CD4-positive, alpha-beta memory T cell (primary cell): ENCODE measurements around the gene ZFAND3. TPM values are rescaled to one million over a fixed set of nuclear protein-coding genes. Genes with fewer than 3 reads are reported as not detected.
A peak's percentile ranks its signal among the peaks of the same experiment; 100 is the strongest.
"Not testable (repeated sequence)": the region's sequence is repeated elsewhere in the genome, so short reads cannot be mapped to it uniquely, and the experiment has no call there.

Source experiments
- CTCF ChIA-PET: fragments of 350-600 bp; sonication (Branson Sonifier 250); formaldehyde crosslinking; loops from one replicate; lab custom pipeline; 2021; ENCODE audit warnings: inconsistent platforms; ENCODE audit not compliant: partially characterized antibody; lab: Charles Lee
- POLR2A ChIA-PET: fragments of 350-600 bp; sonication (Branson Sonifier 250); formaldehyde crosslinking; loops from one replicate; lab custom pipeline; 2021; ENCODE audit not compliant: partially characterized antibody; lab: Charles Lee
- DNase-seq, 5 donors: peaks; one replicate each; pipeline versions ENCODE4 v3.0.0 to v3.0.0-alpha.2; 2020 to 2022; ENCODE audit warnings: mixed read lengths in 1 of 5
- H3K27ac ChIP-seq: one replicate; pipeline ENCODE4 v1.7.0; 2013; ENCODE audit warnings: low read depth, low read length
- H3K27me3 ChIP-seq: 2 replicates; pipeline ENCODE4 v1.7.0; 2013; ENCODE audit warnings: mild to moderate bottlenecking, low read length, moderate library complexity; ENCODE audit not compliant: insufficient read depth
- H3K36me3 ChIP-seq: 2 replicates; pipeline ENCODE4 v1.7.0; 2013; ENCODE audit warnings: mild to moderate bottlenecking, low read length, moderate library complexity; ENCODE audit not compliant: insufficient read depth
- H3K4me1 ChIP-seq: 2 replicates; pipeline ENCODE4 v1.7.0; 2013; ENCODE audit warnings: mild to moderate bottlenecking, low read length, moderate library complexity; ENCODE audit not compliant: insufficient read depth
- H3K4me3 ChIP-seq, 2 donors: one replicate each; pipeline ENCODE4 v1.7.0; 2013; ENCODE audit warnings: low read length in 2 of 2, mild to moderate bottlenecking in 1 of 2
- H3K9me3 ChIP-seq, 2 donors: one replicate each; pipeline ENCODE4 v1.7.0; 2013; ENCODE audit warnings: low read length in 2 of 2, control low read depth in 1 of 2; ENCODE audit not compliant: control insufficient read depth in 1 of 2
- H3K27ac Mint-ChIP-seq, 7 donors: one replicate each; pipeline ENCODE4 v1.8.0; 2020 to 2021; ENCODE audit warnings: mixed read lengths in 7 of 7, mild to moderate bottlenecking in 6 of 7, inconsistent platforms in 3 of 7, moderate library complexity in 3 of 7
- H3K27me3 Mint-ChIP-seq, 2 donors: one replicate each; pipeline ENCODE4 v1.8.0; 2020 to 2021; ENCODE audit warnings: mixed read lengths in 2 of 2
- H3K36me3 Mint-ChIP-seq, 2 donors: one replicate each; pipeline ENCODE4 v1.8.0; 2020 to 2021; ENCODE audit warnings: mixed read lengths in 2 of 2, inconsistent platforms in 1 of 2, mild to moderate bottlenecking in 1 of 2
- H3K4me1 Mint-ChIP-seq, 4 donors: one replicate each; pipeline ENCODE4 v1.8.0; 2020 to 2021; ENCODE audit warnings: mixed read lengths in 4 of 4, mild to moderate bottlenecking in 1 of 4
- H3K4me3 Mint-ChIP-seq, 8 donors: one replicate each; pipeline ENCODE4 v1.8.0; 2020 to 2021; ENCODE audit warnings: mixed read lengths in 8 of 8, mild to moderate bottlenecking in 7 of 8, moderate library complexity in 6 of 8, inconsistent platforms in 3 of 8
- H3K9me3 Mint-ChIP-seq, 8 donors: one replicate each; pipeline ENCODE4 v1.8.0; 2020 to 2021; ENCODE audit warnings: mixed read lengths in 8 of 8, mild to moderate bottlenecking in 5 of 8, inconsistent platforms in 3 of 8, moderate library complexity in 1 of 8
- intact Hi-C: fragments of 100-400 bp; cut with micrococcal nuclease; formaldehyde crosslinking; loops from one replicate; pipeline ENCODE4 v1.15.1; 2023
- polyA plus RNA-seq, 2 donors: library from polyadenylated mRNA; unstranded; fragments of 300-500 nt; fragmentation: Illumina TruSeq; gene quantifications; one replicate each; pipeline ENCODE4 v1.2.3, GENCODE V29; 2021
- total RNA-seq, 2 experiments: library from RNA; stranded (reverse); gene quantifications; one replicate each; pipeline ENCODE4 v1.2.3, GENCODE V29; 2021

ZFAND3 gene
- total and polyA plus RNA-seq, 4 experiments from 2014 or later, result 2.1 to 33.0 (median 20.1) TPM

GRCh38 chr6:38124224-38124926 is 304.8 kb downstream of the ZFAND3 start:
- H3K9me3 Mint-ChIP-seq, H3K27me3 Mint-ChIP-seq, H3K9me3 ChIP-seq, H3K4me3 Mint-ChIP-seq, H3K36me3 ChIP-seq, H3K27ac ChIP-seq, H3K27me3 ChIP-seq, POLR2A ChIA-PET, H3K4me3 ChIP-seq, H3K27ac Mint-ChIP-seq, CTCF ChIA-PET, DNase-seq, intact Hi-C loops, H3K4me1 ChIP-seq: not testable (repeated sequence)
- H3K36me3 Mint-ChIP-seq, result peaks cover 49 to 61% of the 10 kb centered on the region in 2 donors
- peaks cover 22 to 30% (median 24%) of the 10 kb centered on the region in 4 donors for H3K4me1 Mint-ChIP-seq

GRCh38 chr6:38127284-38127683 is 307.8 kb downstream of the ZFAND3 start:
- H3K27ac Mint-ChIP-seq, result no peak overlapping the region
- Histone ChIP-seq H3K4me3 (no peak overlapping the region), H3K36me3 (peaks cover 5% of the 10 kb centered on the region), H3K9me3 (no peaks in the 10 kb centered on the region), H3K27ac (no peak overlapping the region), H3K27me3 (no peaks in the 10 kb centered on the region), H3K4me1 (no peaks in the 10 kb centered on the region)
- ChIA-PET POLR2A (no interaction called here), CTCF (no interaction called here)
- H3K4me1 Mint-ChIP-seq, result peaks cover 34 to 57% (median 42%) of the 10 kb centered on the region in 4 donors
- peaks cover 34 to 48% of the 10 kb centered on the region in 2 donors for H3K36me3 Mint-ChIP-seq
- H3K27me3 Mint-ChIP-seq, result no peaks in the 10 kb centered on the region
- peaks cover 0 to 2% (median 0%) of the 10 kb centered on the region in 8 donors for H3K9me3 Mint-ChIP-seq
- intact Hi-C loops, result no loop called here
- DNase-seq, result no peak
- H3K4me3 Mint-ChIP-seq, result no peak overlapping the region

GRCh38 chr6:38131527-38131965 is 312.0 kb downstream of the ZFAND3 start:
- Histone ChIP-seq H3K36me3 (no peaks in the 10 kb centered on the region), H3K4me3 (no peak overlapping the region), H3K9me3 (no peaks in the 10 kb centered on the region), H3K4me1 (no peaks in the 10 kb centered on the region), H3K27ac (no peak overlapping the region), H3K27me3 (no peaks in the 10 kb centered on the region)
- H3K4me1 Mint-ChIP-seq, result peaks cover 31 to 57% (median 47%) of the 10 kb centered on the region in 4 donors
- DNase-seq, result no peak
- H3K27ac Mint-ChIP-seq, result no peak overlapping the region
- CTCF ChIA-PET, result interaction anchor here (0.7 to 1.1 kb wide), 2 partner anchors 9 to 33 kb away, joined by 3 read pairs; no protein-coding TSS in a partner anchor
- H3K36me3 Mint-ChIP-seq, result peaks cover 16 to 26% of the 10 kb centered on the region in 2 donors
- intact Hi-C loops, result no loop called here
- peaks cover 0 to 2% (median 0%) of the 10 kb centered on the region in 8 donors for H3K9me3 Mint-ChIP-seq
- POLR2A ChIA-PET, result no interaction called here
- no peak overlapping the region for H3K4me3 Mint-ChIP-seq
- H3K27me3 Mint-ChIP-seq, result no peaks in the 10 kb centered on the region

GRCh38 chr6:38133932-38134703 is 314.6 kb downstream of the ZFAND3 start:
- H3K4me1 ChIP-seq, result no peaks in the 10 kb centered on the region
- H3K9me3 Mint-ChIP-seq, result peaks cover 0 to 2% (median 0%) of the 10 kb centered on the region in 8 donors
- CTCF ChIA-PET, result no interaction called here
- peaks cover 16 to 22% of the 10 kb centered on the region in 2 donors for H3K36me3 Mint-ChIP-seq
- H3K4me3 Mint-ChIP-seq, result no peak overlapping the region
- POLR2A ChIA-PET, result interaction anchor here (0.6 kb wide), 1 partner anchor 21 kb away, joined by 3 read pairs; no protein-coding TSS in a partner anchor
- no peak for DNase-seq
- H3K9me3 ChIP-seq, result no peaks in the 10 kb centered on the region
- peak overlapping the region in 1 of 7 donors; percentile 59 for H3K27ac Mint-ChIP-seq
- H3K36me3 ChIP-seq, result no peaks in the 10 kb centered on the region
- H3K27me3 Mint-ChIP-seq, result no peaks in the 10 kb centered on the region
- H3K27me3 ChIP-seq, result no peaks in the 10 kb centered on the region
- peaks cover 27 to 49% (median 42%) of the 10 kb centered on the region in 4 donors for H3K4me1 Mint-ChIP-seq
- no peak overlapping the region for H3K27ac ChIP-seq
- intact Hi-C loops, result no loop called here
- no peak overlapping the region for H3K4me3 ChIP-seq

GRCh38 chr6:38134704-38135088 is 315.2 kb downstream of the ZFAND3 start:
- Mint-ChIP-seq H3K36me3 (peaks cover 14 to 21% of the 10 kb centered on the region in 2 donors), H3K27me3 (no peaks in the 10 kb centered on the region), H3K4me3 (no peak overlapping the region), H3K4me1 (peaks cover 24 to 51% (median 39%) of the 10 kb centered on the region in 4 donors), H3K9me3 (peaks cover 0 to 2% (median 0%) of the 10 kb centered on the region in 8 donors), H3K27ac (peak overlapping the region in 1 of 7 donors; percentile 45)
- Histone ChIP-seq H3K9me3 (no peaks in the 10 kb centered on the region), H3K27ac (no peak overlapping the region), H3K4me1 (no peaks in the 10 kb centered on the region), H3K4me3 (no peak overlapping the region), H3K27me3 (no peaks in the 10 kb centered on the region), H3K36me3 (no peaks in the 10 kb centered on the region)
- ChIA-PET POLR2A (no interaction called here), CTCF (no interaction called here)
- intact Hi-C loops, result no loop called here
- DNase-seq, result no peak

GRCh38 chr6:38136547-38136946 is 317.0 kb downstream of the ZFAND3 start:
- no peak overlapping the region for H3K4me3 Mint-ChIP-seq
- peaks cover 19 to 47% (median 26%) of the 10 kb centered on the region in 4 donors for H3K4me1 Mint-ChIP-seq
- H3K27ac Mint-ChIP-seq, result peak overlapping the region in 1 of 7 donors; percentile 37

GRCh38 chr6:38137608-38138265 is 318.2 kb downstream of the ZFAND3 start:
- H3K9me3 ChIP-seq, result no peaks in the 10 kb centered on the region
- intact Hi-C loops, result no loop called here
- ChIA-PET CTCF (no interaction called here), POLR2A (no interaction called here)
- Mint-ChIP-seq H3K4me1 (peaks cover 16 to 44% (median 24%) of the 10 kb centered on the region in 4 donors), H3K36me3 (peaks cover 16 to 23% of the 10 kb centered on the region in 2 donors), H3K4me3 (no peak overlapping the region), H3K9me3 (peaks cover 0 to 2% (median 0%) of the 10 kb centered on the region in 8 donors), H3K27me3 (no peaks in the 10 kb centered on the region), H3K27ac (peak overlapping the region in 1 of 7 donors; percentile 32)
- no peak for DNase-seq
- no peak overlapping the region for H3K4me3 ChIP-seq
- no peaks in the 10 kb centered on the region for H3K36me3 ChIP-seq
- H3K4me1 ChIP-seq, result no peaks in the 10 kb centered on the region
- H3K27ac ChIP-seq, result no peak overlapping the region
- H3K27me3 ChIP-seq, result no peaks in the 10 kb centered on the region

More at GRCh38 chr6:38136547-38136946, 317.0 kb downstream of the ZFAND3 start:
- Mint-ChIP-seq H3K9me3 (peaks cover 0 to 2% (median 0%) of the 10 kb centered on the region in 8 donors), H3K36me3 (peaks cover 18 to 22% of the 10 kb centered on the region in 2 donors), H3K27me3 (no peaks in the 10 kb centered on the region)
- no peak overlapping the region for H3K4me3 ChIP-seq
- ChIA-PET POLR2A (no interaction called here), CTCF (no interaction called here)
- no peak for DNase-seq
- no peaks in the 10 kb centered on the region for H3K9me3 ChIP-seq
- no peaks in the 10 kb centered on the region for H3K27me3 ChIP-seq
- no peak overlapping the region for H3K27ac ChIP-seq
- intact Hi-C loops, result no loop called here
- no peaks in the 10 kb centered on the region for H3K36me3 ChIP-seq
- H3K4me1 ChIP-seq, result no peaks in the 10 kb centered on the region
